Parathyroid adenoma (tissue), 2 donors: ENCODE measurements around the gene IER3.

ENCODE experiments used
- H2AFZ ChIP-seq: fragments of 300-600 bp; sonication (generic); one replicate; pipeline ENCODE4 v1.7.0; 2017; ENCODE audit warnings: antibody characterized with exemption, mild to moderate bottlenecking
- H3K27ac ChIP-seq: fragments of 300-600 bp; sonication (generic); one replicate; pipeline ENCODE4 v1.7.0; 2017
- H3K27me3 ChIP-seq: fragments of 300-600 bp; sonication (generic); one replicate; pipeline ENCODE4 v1.7.0; 2017; ENCODE audit warnings: low read length; ENCODE audit not compliant: control insufficient read depth, insufficient read depth
- H3K36me3 ChIP-seq: fragments of 300-600 bp; sonication (generic); one replicate; pipeline ENCODE4 v1.7.0; 2017; ENCODE audit warnings: low read length; ENCODE audit not compliant: control insufficient read depth, insufficient read depth
- H3K4me1 ChIP-seq: fragments of 300-600 bp; sonication (generic); one replicate; pipeline ENCODE4 v1.7.0; 2017; ENCODE audit warnings: control low read depth
- H3K4me2 ChIP-seq: fragments of 300-600 bp; sonication (generic); one replicate; pipeline ENCODE4 v1.7.0; 2017; ENCODE audit warnings: low read length
- H3K4me3 ChIP-seq: fragments of 300-600 bp; sonication (generic); one replicate; pipeline ENCODE4 v1.7.0; 2017; ENCODE audit warnings: low read depth, low read length
- H3K79me2 ChIP-seq: fragments of 300-600 bp; sonication (generic); one replicate; pipeline ENCODE4 v1.7.0; 2017; ENCODE audit warnings: control low read depth
- H3K9ac ChIP-seq: fragments of 300-600 bp; sonication (generic); one replicate; pipeline ENCODE4 v1.7.0; 2017; ENCODE audit warnings: mild to moderate bottlenecking
- H3K9me3 ChIP-seq: fragments of 300-600 bp; sonication (generic); one replicate; pipeline ENCODE4 v1.7.0; 2017; ENCODE audit warnings: low read length; ENCODE audit not compliant: control insufficient read depth
- TF ChIP-seq, protein P1 (sequence below): fragments of 300-600 bp; sonication (generic); IDR thresholded peaks from one replicate; pipeline ENCODE4 v1.7.0; 2017; ENCODE audit warnings: antibody characterized with exemption, mild to moderate bottlenecking
- donor health status: primary hyperparathyroidism.

Gene IER3

DNA sequence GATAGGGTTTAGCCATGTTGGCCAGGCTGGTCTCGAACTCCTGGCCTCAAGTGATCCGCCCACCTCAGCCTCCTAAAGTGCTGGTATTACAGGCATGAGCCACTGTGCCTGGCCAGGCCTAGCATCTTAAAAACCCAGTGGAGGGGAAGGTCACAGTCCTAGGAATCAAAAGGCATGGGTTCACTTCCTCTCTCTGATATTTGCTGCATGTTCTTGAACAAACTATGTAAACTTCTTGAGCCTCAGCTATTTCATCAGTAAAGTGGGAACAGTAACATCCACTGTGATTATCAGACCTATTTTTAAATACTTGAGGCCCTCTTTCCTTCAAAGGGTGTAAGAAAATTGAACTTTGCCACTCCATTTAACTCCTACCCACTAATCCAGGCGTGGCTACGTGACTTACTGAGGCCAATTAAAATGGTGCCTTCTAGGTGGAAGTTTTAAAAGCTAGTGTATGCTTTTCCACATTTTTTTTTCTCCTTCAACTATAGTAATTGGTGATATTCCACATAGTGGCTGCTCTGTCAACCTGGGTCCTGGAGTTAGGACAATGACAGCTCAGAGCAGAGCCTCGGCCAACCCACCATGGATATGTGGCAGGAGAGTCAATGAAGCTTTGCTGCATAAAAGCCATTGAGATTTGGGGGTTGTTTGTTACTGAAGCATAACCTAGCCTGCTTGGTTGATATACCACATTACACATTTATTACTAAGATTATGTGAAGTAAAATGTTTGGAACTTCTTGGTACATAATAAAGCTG is 32.2 kb upstream of the IER3 start:
- Histone ChIP-seq H3K36me3 (no peaks in the 10 kb centered on the region), H3K79me2 (no peaks in the 10 kb centered on the region), H3K9ac (no peak overlapping the region), H3K9me3 (no peaks in the 10 kb centered on the region), H3K4me3 (no peak overlapping the region), H3K27me3 (no peaks in the 10 kb centered on the region), H3K27ac (no peak overlapping the region), H3K4me1 (peaks cover 19% of the 10 kb centered on the region), H2AFZ (no peak overlapping the region), H3K4me2 (no peak overlapping the region)
- TF ChIP-seq, protein P1, sequence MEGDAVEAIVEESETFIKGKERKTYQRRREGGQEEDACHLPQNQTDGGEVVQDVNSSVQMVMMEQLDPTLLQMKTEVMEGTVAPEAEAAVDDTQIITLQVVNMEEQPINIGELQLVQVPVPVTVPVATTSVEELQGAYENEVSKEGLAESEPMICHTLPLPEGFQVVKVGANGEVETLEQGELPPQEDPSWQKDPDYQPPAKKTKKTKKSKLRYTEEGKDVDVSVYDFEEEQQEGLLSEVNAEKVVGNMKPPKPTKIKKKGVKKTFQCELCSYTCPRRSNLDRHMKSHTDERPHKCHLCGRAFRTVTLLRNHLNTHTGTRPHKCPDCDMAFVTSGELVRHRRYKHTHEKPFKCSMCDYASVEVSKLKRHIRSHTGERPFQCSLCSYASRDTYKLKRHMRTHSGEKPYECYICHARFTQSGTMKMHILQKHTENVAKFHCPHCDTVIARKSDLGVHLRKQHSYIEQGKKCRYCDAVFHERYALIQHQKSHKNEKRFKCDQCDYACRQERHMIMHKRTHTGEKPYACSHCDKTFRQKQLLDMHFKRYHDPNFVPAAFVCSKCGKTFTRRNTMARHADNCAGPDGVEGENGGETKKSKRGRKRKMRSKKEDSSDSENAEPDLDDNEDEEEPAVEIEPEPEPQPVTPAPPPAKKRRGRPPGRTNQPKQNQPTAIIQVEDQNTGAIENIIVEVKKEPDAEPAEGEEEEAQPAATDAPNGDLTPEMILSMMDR = no peak

DNA sequence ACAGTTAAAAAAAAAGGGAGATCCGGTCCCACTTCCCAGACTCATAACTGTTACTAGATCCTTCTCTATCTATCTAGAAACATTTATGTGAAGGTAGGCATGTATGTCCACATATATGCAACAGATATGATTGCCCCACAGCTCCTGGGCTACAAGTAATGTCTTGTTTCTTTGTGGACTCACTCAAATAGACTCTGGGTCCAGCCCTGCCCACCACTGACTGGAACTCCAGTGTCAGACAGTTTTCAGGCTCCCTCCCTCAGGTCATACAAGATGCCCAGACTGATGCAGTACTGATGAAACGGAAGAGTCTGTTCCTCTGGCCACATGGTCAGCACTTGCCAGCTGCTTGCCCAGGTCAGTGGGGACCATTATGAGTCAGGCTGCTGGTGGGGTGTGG is 30.8 kb upstream of the IER3 start:
- no peak overlapping the region for H3K27ac ChIP-seq

DNA sequence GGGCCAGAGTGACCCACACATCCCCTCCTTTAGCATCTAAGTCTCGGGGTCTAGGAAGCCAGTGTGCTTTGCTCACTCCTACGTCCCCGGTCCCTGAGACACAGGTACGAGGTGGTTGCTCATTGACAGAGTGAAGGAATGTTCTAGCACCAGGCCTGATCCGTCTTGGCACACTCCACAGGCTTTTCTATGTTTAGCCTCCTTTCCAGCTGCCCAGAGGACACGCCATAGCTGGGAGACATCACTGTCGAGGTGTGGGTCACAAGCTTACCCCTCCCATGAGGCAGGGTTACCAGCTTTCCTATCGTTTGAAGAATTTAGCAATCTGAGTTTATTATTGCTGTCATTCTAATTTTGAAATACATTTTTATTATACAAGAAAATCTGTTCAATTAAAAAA is 30.4 kb upstream of the IER3 start:
- Histone ChIP-seq H3K27me3 (no peaks in the 10 kb centered on the region), H2AFZ (no peak overlapping the region), H3K9me3 (no peaks in the 10 kb centered on the region), H3K27ac (no peak overlapping the region), H3K9ac (no peak overlapping the region), H3K36me3 (no peaks in the 10 kb centered on the region), H3K4me1 (peaks cover 13% of the 10 kb centered on the region), H3K4me3 (no peak overlapping the region), H3K4me2 (no peak overlapping the region), H3K79me2 (no peaks in the 10 kb centered on the region)
- TF ChIP-seq, protein P1 = no peak

More for the DNA sequence above, 30.8 kb upstream of the IER3 start:
- Histone ChIP-seq H3K79me2 (no peaks in the 10 kb centered on the region), H3K27me3 (no peaks in the 10 kb centered on the region), H3K4me3 (no peak overlapping the region), H2AFZ (no peak overlapping the region), H3K9ac (no peak overlapping the region), H3K9me3 (no peaks in the 10 kb centered on the region), H3K4me2 (no peak overlapping the region), H3K36me3 (no peaks in the 10 kb centered on the region), H3K4me1 (peaks cover 11% of the 10 kb centered on the region)
- TF ChIP-seq, protein P1 = no peak

DNA sequence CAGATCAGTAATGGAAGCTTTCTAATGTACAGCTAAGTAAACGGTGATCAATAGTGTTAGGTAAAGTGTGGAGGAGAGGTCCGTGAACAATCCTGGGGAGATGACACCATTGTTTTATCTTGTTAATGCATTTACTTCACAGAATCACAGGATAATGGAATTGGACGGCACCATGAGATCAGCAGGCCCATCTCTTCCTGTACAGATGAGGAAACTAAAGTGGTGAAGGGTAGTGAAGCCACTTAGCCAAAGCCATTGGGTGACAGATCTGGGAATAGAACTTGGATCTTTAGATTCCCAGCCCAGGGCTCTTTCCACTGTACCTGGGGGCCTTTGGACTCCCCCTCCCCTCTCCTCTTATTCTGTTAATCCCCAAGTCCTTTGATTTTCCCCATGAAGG is 26.2 kb upstream of the IER3 start:
- TF ChIP-seq, protein P1 = no peak
- H3K27ac ChIP-seq = peak overlapping the region; percentile 57
- no peak overlapping the region for H2AFZ ChIP-seq
- peaks cover 14% of the 10 kb centered on the region for H3K4me1 ChIP-seq
- no peak overlapping the region for H3K4me3 ChIP-seq
- no peak overlapping the region for H3K4me2 ChIP-seq
- no peak overlapping the region for H3K9ac ChIP-seq
- H3K36me3 ChIP-seq = no peaks in the 10 kb centered on the region
- no peaks in the 10 kb centered on the region for H3K27me3 ChIP-seq
- no peaks in the 10 kb centered on the region for H3K79me2 ChIP-seq
- no peaks in the 10 kb centered on the region for H3K9me3 ChIP-seq
